Coronary artery (tissue), 2 donors: Measurements from ENCODE around the gene SYMPK.

Experiments used
- DNase-seq: peaks from one replicate; pipeline ENCODE4 v3.0.0-alpha.2; 2017; ENCODE audit warnings: low spot score
- H3K27ac ChIP-seq, 2 donors: fragments of 200-600 bp; sonication (generic); one replicate each; pipeline ENCODE4 v1.5.1; 2016 to 2019
- H3K4me3 ChIP-seq: fragments of 200-600 bp; sonication (generic); 2 replicates; pipeline ENCODE4 v1.5.1; 2016; ENCODE audit warnings: mild to moderate bottlenecking, moderate library complexity
- CTCF ChIP-seq: fragments of 200-600 bp; sonication (generic); IDR thresholded peaks from one replicate; pipeline ENCODE4 v1.5.1; 2019; ENCODE audit warnings: antibody characterized with exemption

SYMPK gene

GRCh38 chr19:45772130-45772840 lies 90.7 kb downstream of the SYMPK start:
- TF ChIP-seq CTCF = no peak
- H3K27ac ChIP-seq = peak overlapping the region in 1 of 2 donors; percentile 95
- no peak for DNase-seq
- no peak overlapping the region for H3K4me3 ChIP-seq

- H3K27ac ChIP-seq = peak overlapping the region; percentile 93 to 95
- no peak for DNase-seq
- no peak for TF ChIP-seq CTCF
- peak overlapping the region; percentile 87 for H3K4me3 ChIP-seq
These were observed 91.5 kb downstream of the SYMPK start for GRCh38 chr19:45771311-45771933.

GRCh38 chr19:45770192-45771101 lies 92.5 kb downstream of the SYMPK start:
- peak; percentile 99 for DNase-seq
- Histone ChIP-seq H3K4me3 (peak overlapping the region; percentile 87), H3K27ac (peak overlapping the region; percentile 93 to 95)
- peak; percentile 97 for TF ChIP-seq CTCF

GRCh38 chr19:45769821-45770191 lies 93.1 kb downstream of the SYMPK start:
- peak overlapping the region; percentile 87 for H3K4me3 ChIP-seq
- no peak for DNase-seq

GRCh38 chr19:45768984-45769782 lies 93.8 kb downstream of the SYMPK start, which contains the start of gene SIX5:
Gene SIX5, minus strand, starts transcription at chr19:45769252. Its CDS starts 408 bp downstream, at chr19:45768844.
- DNase-seq = peak; percentile 98
- no peak for TF ChIP-seq CTCF
- H3K4me3 ChIP-seq = peak within 1 kb of the TSS; percentile 87
- peak within 1 kb of the TSS; percentile 93 to 98 for H3K27ac ChIP-seq

More at GRCh38 chr19:45769821-45770191, 93.1 kb downstream of the SYMPK start:
- TF ChIP-seq CTCF = no peak
- H3K27ac ChIP-seq = peak overlapping the region; percentile 93 to 95

GRCh38 chr19:45768655-45768983 lies 94.3 kb downstream of the SYMPK start:
- DNase-seq = no peak
- Histone ChIP-seq H3K27ac (peak overlapping the region; percentile 93 to 98), H3K4me3 (peak overlapping the region; percentile 87)
- no peak for TF ChIP-seq CTCF
